HEK293 (cell line): ENCODE results near the gene CD59.

Experiments used
- CTCF ChIA-PET: fragments of 350-600 bp; formaldehyde crosslinking; extraction: SDS; loops from one replicate; lab custom pipeline; 2021; ENCODE audit warnings: antibody characterized with exemption; lab: Yijun Ruan, JAX
- POLR2A ChIA-PET: fragments of 300-600 bp; formaldehyde crosslinking; extraction: SDS; loops from one replicate; lab custom pipeline; 2020; ENCODE audit warnings: antibody characterized with exemption, inconsistent platforms; lab: Yijun Ruan, JAX
- H3K27ac ChIP-seq: fragments of 200-500 bp; sonication (Bioruptor generic); 2 replicates; pipeline ENCODE4 v1.5.1; 2014; ENCODE audit warnings: low read depth, low read length, control low read depth, inconsistent platforms; ENCODE audit errors: extremely low read depth
- H3K36me3 ChIP-seq, 2 experiments: fragments of 200-500 bp in 1 of 2; sonication (Bioruptor generic) in 1 of 2; 1 replicate in 1 of 2; 2 replicates in 1 of 2; pipeline ENCODE4 v1.5.1; 2014 to 2017; ENCODE audit warnings: inconsistent platforms in 2 of 2, low read length in 2 of 2; ENCODE audit not compliant: control insufficient read depth in 2 of 2, insufficient read depth in 1 of 2
- H3K4me1 ChIP-seq: fragments of 200-500 bp; sonication (Bioruptor generic); 2 replicates; pipeline ENCODE4 v1.5.1; 2014; ENCODE audit warnings: mild to moderate bottlenecking, low read length, inconsistent platforms; ENCODE audit not compliant: control insufficient read depth, insufficient read depth
- H3K4me3 ChIP-seq: 2 replicates; pipeline ENCODE4 v1.5.1; 2011; ENCODE audit warnings: low read depth, mild to moderate bottlenecking, control low read depth, low read length, moderate library complexity
- H3K9me3 ChIP-seq: fragments of 200-500 bp; sonication (Bioruptor generic); 2 replicates; pipeline ENCODE4 v1.5.1; 2014; ENCODE audit warnings: low read depth, low read length, inconsistent platforms; ENCODE audit not compliant: control insufficient read depth, insufficient read depth
- ATF2 ChIP-seq: fragments of 450-650 bp; formaldehyde crosslinking; IDR thresholded peaks from 2 replicates; pipeline ENCODE4 v1.5.1; 2016; ENCODE audit warnings: missing biosample characterization, missing genetic modification characterization, low read depth
- HOXC10 ChIP-seq: sonication (generic); formaldehyde crosslinking; IDR thresholded peaks from 2 replicates; pipeline ENCODE4 v1.8.1; 2023; ENCODE audit warnings: mild to moderate bottlenecking, missing genetic modification reagents
- PATZ1 ChIP-seq: fragments of 450-650 bp; formaldehyde crosslinking; IDR thresholded peaks from 2 replicates; pipeline ENCODE4 v1.5.1; 2016; ENCODE audit warnings: missing biosample characterization, missing genetic modification characterization
- PRDM10 ChIP-seq: fragments of 450-650 bp; formaldehyde crosslinking; IDR thresholded peaks from 2 replicates; pipeline ENCODE4 v1.5.1; 2016; ENCODE audit warnings: missing biosample characterization, missing genetic modification characterization
- SP7 ChIP-seq: fragments of 450-650 bp; formaldehyde crosslinking; IDR thresholded peaks from 2 replicates; pipeline ENCODE4 v1.5.1; 2016; ENCODE audit warnings: missing biosample characterization, missing genetic modification characterization
- ZBTB17 ChIP-seq: fragments of 450-650 bp; formaldehyde crosslinking; IDR thresholded peaks from 2 replicates; pipeline ENCODE4 v1.5.1; 2016; ENCODE audit warnings: missing biosample characterization, missing genetic modification characterization
- ZEB2 ChIP-seq: fragments of 450-650 bp; formaldehyde crosslinking; IDR thresholded peaks from 2 replicates; pipeline ENCODE4 v1.5.1; 2016; ENCODE audit warnings: missing biosample characterization, missing genetic modification characterization
- ZNF24 ChIP-seq: fragments of 450-650 bp; formaldehyde crosslinking; IDR thresholded peaks from 2 replicates; pipeline ENCODE4 v1.5.1; 2016; ENCODE audit warnings: missing biosample characterization, missing genetic modification characterization
- ZNF335 ChIP-seq: fragments of 450-650 bp; formaldehyde crosslinking; conservative IDR thresholded peaks from 2 replicates; pipeline ENCODE4 v1.5.1; 2016; ENCODE audit warnings: missing biosample characterization, missing genetic modification characterization
- ZNF366 ChIP-seq: fragments of 450-650 bp; formaldehyde crosslinking; conservative IDR thresholded peaks from 2 replicates; pipeline ENCODE4 v1.5.1; 2016; ENCODE audit warnings: missing biosample characterization, missing genetic modification characterization
- ZNF398 ChIP-seq: fragments of 450-650 bp; formaldehyde crosslinking; IDR thresholded peaks from 2 replicates; pipeline ENCODE4 v1.5.1; 2017; ENCODE audit warnings: missing biosample characterization, missing genetic modification characterization
- ZNF530 ChIP-seq: fragments of 450-650 bp; formaldehyde crosslinking; IDR thresholded peaks from 2 replicates; pipeline ENCODE4 v1.5.1; 2016; ENCODE audit warnings: low read depth, missing biosample characterization, missing genetic modification characterization
- ZNF600 ChIP-seq: fragments of 450-650 bp; formaldehyde crosslinking; IDR thresholded peaks from 2 replicates; pipeline ENCODE4 v1.5.1; 2016; ENCODE audit warnings: missing biosample characterization, missing genetic modification characterization
- ZNF629 ChIP-seq: fragments of 450-650 bp; formaldehyde crosslinking; IDR thresholded peaks from 2 replicates; pipeline ENCODE4 v1.5.1; 2017; ENCODE audit warnings: missing biosample characterization, missing genetic modification characterization
- ZNF660 ChIP-seq: fragments of 450-650 bp; IDR thresholded peaks from 2 replicates; pipeline ENCODE4 v1.5.1; 2018; ENCODE audit warnings: missing biosample characterization, mild to moderate bottlenecking, missing genetic modification characterization
- ZNF747 ChIP-seq: fragments of 450-650 bp; formaldehyde crosslinking; IDR thresholded peaks from 2 replicates; pipeline ENCODE4 v1.5.1; 2016; ENCODE audit warnings: missing biosample characterization, missing genetic modification characterization
- ZNF785 ChIP-seq: fragments of 450-650 bp; formaldehyde crosslinking; IDR thresholded peaks from 2 replicates; pipeline ENCODE4 v1.5.1; 2016; ENCODE audit warnings: missing biosample characterization, missing genetic modification characterization

Gene CD59

GRCh38 chr11:33779849-33780528, 43.8 kb upstream of the CD59 start:
- TF ChIP-seq HOXC10 (CRISPR knock-in tag), result no peak
- TF ChIP-seq ZEB2, result peak; percentile 21; the same call in 1 of the 2 replicates
- TF ChIP-seq ZNF600 (tag by site-specific recombination), result peak; percentile 58; the same call in 1 of the 2 replicates
- peak; percentile 27 for TF ChIP-seq ZNF335 (tag by site-specific recombination)
- no peak for TF ChIP-seq ZNF747 (tag by site-specific recombination)
- TF ChIP-seq PRDM10 (tag by site-specific recombination), result peak; percentile 22; the same call in 1 of the 2 replicates
- TF ChIP-seq SP7 (tag by site-specific recombination), result 0 out of 2 replicates have a peak, but pooled peaks have one; percentile 36
- TF ChIP-seq PATZ1, result 0 out of 2 replicates have a peak, but pooled peaks have one; percentile 26
- no peak for TF ChIP-seq ZNF366
- 0 out of 2 replicates have a peak, but pooled peaks have one; percentile 15 for TF ChIP-seq ZNF660 (tag by site-specific recombination)
- TF ChIP-seq ZNF398 (tag by site-specific recombination), result peak; percentile 31; the same call in 1 of the 2 replicates
- peak; percentile 73; the same call in 1 of the 2 replicates for TF ChIP-seq ATF2 (tag by site-specific recombination)
- no peak for TF ChIP-seq ZNF530 (tag by site-specific recombination)
- TF ChIP-seq ZBTB17 (tag by site-specific recombination), result 0 out of 2 replicates have a peak, but pooled peaks have one; percentile 11
- TF ChIP-seq ZNF785 (tag by site-specific recombination), result no peak
- TF ChIP-seq ZNF24, result peak; percentile 79; the same call in 1 of the 2 replicates
- 0 out of 2 replicates have a peak, but pooled peaks have one; percentile 29 for TF ChIP-seq ZNF629 (tag by site-specific recombination)
- CTCF ChIA-PET, result interaction anchor here (0.5 to 3.8 kb wide), 4 partner anchors 11 to 394 kb away, joined by 3 to 18 read pairs (median 3); no protein-coding TSS in a partner anchor
- Histone ChIP-seq H3K36me3 (no peaks in the 10 kb centered on the region), H3K4me1 (peaks cover 16% of the 10 kb centered on the region), H3K27ac (no peak overlapping the region), H3K9me3 (no peaks in the 10 kb centered on the region), H3K4me3 (no peak overlapping the region; the same call in 1 of the 2 replicates)
- POLR2A ChIA-PET, result interaction anchor here (1.5 kb wide), 1 partner anchor 43 kb away, joined by 4 read pairs; the partner anchor contains the start of gene CD59
